ENCODE measurements around the gene SMTN. TPM values are rescaled to one million over a fixed set of nuclear protein-coding genes. Genes with fewer than 3 reads are reported as not detected.

SMTN gene
- total and polyA plus RNA-seq, 10 of the 15 experiments (the other 5 are each of a cell fraction or from before 2014, with no cell fraction given), result 0.92 to 21.9 (median 4.8) TPM

DNA sequence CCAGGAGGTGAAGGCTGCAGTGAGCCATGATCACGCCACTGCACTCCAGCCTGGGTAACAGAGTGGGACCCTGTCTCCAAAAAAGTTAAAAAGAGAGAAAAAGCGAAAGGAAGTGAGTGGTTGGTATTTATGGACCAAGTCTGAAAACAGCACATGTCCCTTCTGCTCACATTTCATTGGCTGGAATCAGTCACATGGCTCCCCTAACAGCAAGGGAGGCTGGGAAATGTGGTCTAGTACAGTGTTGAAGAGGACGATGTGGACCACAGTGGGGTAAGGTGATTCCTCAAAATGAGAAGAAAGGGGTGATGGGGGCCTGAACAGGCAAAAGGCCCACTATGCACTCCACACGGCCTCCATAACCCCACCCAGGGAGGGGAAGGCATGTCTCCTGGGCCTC lies 32.5 kb upstream of the SMTN start (continued):
- TF ChIP-seq, protein P1, sequence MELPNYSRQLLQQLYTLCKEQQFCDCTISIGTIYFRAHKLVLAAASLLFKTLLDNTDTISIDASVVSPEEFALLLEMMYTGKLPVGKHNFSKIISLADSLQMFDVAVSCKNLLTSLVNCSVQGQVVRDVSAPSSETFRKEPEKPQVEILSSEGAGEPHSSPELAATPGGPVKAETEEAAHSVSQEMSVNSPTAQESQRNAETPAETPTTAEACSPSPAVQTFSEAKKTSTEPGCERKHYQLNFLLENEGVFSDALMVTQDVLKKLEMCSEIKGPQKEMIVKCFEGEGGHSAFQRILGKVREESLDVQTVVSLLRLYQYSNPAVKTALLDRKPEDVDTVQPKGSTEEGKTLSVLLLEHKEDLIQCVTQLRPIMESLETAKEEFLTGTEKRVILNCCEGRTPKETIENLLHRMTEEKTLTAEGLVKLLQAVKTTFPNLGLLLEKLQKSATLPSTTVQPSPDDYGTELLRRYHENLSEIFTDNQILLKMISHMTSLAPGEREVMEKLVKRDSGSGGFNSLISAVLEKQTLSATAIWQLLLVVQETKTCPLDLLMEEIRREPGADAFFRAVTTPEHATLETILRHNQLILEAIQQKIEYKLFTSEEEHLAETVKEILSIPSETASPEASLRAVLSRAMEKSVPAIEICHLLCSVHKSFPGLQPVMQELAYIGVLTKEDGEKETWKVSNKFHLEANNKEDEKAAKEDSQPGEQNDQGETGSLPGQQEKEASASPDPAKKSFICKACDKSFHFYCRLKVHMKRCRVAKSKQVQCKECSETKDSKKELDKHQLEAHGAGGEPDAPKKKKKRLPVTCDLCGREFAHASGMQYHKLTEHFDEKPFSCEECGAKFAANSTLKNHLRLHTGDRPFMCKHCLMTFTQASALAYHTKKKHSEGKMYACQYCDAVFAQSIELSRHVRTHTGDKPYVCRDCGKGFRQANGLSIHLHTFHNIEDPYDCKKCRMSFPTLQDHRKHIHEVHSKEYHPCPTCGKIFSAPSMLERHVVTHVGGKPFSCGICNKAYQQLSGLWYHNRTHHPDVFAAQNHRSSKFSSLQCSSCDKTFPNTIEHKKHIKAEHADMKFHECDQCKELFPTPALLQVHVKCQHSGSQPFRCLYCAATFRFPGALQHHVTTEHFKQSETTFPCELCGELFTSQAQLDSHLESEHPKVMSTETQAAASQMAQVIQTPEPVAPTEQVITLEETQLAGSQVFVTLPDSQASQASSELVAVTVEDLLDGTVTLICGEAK (IDR thresholded peaks at IDR 0.05; ENCODE audit: borderline replicate concordance), result no peak
- TF ChIP-seq, protein P2, sequence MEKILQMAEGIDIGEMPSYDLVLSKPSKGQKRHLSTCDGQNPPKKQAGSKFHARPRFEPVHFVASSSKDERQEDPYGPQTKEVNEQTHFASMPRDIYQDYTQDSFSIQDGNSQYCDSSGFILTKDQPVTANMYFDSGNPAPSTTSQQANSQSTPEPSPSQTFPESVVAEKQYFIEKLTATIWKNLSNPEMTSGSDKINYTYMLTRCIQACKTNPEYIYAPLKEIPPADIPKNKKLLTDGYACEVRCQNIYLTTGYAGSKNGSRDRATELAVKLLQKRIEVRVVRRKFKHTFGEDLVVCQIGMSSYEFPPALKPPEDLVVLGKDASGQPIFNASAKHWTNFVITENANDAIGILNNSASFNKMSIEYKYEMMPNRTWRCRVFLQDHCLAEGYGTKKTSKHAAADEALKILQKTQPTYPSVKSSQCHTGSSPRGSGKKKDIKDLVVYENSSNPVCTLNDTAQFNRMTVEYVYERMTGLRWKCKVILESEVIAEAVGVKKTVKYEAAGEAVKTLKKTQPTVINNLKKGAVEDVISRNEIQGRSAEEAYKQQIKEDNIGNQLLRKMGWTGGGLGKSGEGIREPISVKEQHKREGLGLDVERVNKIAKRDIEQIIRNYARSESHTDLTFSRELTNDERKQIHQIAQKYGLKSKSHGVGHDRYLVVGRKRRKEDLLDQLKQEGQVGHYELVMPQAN (conservative IDR thresholded peaks at IDR 0.05), result no peak
- TF ChIP-seq RAD51 (IDR thresholded peaks at IDR 0.05), result peak; percentile 13; the same call in 1 of the 2 replicates

DNA sequence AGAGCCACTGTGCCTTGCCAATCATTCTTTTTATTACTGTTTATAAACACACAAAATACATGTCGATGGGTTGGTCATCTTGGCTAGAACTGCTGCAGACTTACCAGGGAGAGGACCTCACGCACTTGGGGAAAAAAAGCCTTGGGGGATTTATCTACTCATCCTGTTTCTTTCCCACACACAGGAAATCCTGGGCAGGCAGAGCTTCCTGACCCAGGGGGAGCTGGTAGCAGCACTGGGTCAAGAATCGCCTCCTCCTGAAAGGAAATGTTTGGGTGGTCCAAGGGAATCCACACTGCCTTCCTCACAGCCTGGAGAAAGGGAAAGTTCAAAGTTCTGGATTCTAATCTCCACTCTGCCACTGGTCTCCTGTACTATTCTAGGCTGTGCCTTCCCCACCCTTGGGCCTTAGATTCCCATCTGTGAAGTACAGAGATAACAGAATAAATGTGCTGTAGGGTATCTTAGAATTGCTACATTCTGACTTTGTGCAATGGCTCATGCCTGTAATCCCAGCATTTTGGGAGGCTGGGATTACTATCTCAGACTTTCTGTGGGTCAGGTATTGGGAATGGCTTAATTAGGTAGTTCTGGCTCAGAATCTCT lies 31.2 kb upstream of the SMTN start:
- FAIRE-seq, result no peak
- no TSS peak for BruUV-seq (replicated peaks)

More for the DNA sequence above, 31.2 kb upstream of the SMTN start:
- Histone ChIP-seq H3K9me3 (replicated peaks; ENCODE audit: control insufficient read depth, insufficient read depth, low read length) (no peaks in the 10 kb centered on the region; the same call in 2 of the 3 replicates), H3K27me3 (replicated peaks in 1 of 2; ENCODE audit: control insufficient read depth in 2 of 2, insufficient read depth in 2 of 2, low read length in 1 of 2) (no peaks in the 10 kb centered on the region), H3K4me2 (ENCODE audit: control insufficient read depth, insufficient read depth) (no peak overlapping the region), H3K4me3 (no peak overlapping the region), H3K27ac (ENCODE audit: control insufficient read depth, insufficient read depth) (no peak overlapping the region), H3K79me2 (ENCODE audit: control insufficient read depth, insufficient read depth, low read length) (no peaks in the 10 kb centered on the region), H3K9ac (ENCODE audit: control insufficient read depth, insufficient read depth, low read length) (no peak overlapping the region), H2AFZ (ENCODE audit: control insufficient read depth, low read depth, low read length) (no peak overlapping the region), H4K20me1 (ENCODE audit: control insufficient read depth, insufficient read depth) (no peaks in the 10 kb centered on the region), H3K36me3 (ENCODE audit: control insufficient read depth in 2 of 2, insufficient read depth in 2 of 2, low read length in 1 of 2) (no peaks in the 10 kb centered on the region), H3K4me1 (ENCODE audit: control insufficient read depth, insufficient read depth, low read length) (no peaks in the 10 kb centered on the region)
- RAD21 ChIA-PET (ENCODE audit: unreplicated experiment), result no interaction called here
- CTCF ChIA-PET, result no interaction called here
- WGBS (ENCODE audit: insufficient coverage, insufficient replicate concordance, low lambda C conversion rate, missing lambda C conversion rate), result 0% methylated on average over 3 of the region's 3 CpGs
- in situ Hi-C loops (cut with MboI), result no loop called here
- POLR2A ChIA-PET, result no interaction called here
- intact Hi-C loops (cut with micrococcal nuclease; ENCODE audit: unreplicated experiment), result no loop called here
- no peak for ATAC-seq
- DNase-seq (ENCODE audit: low read depth, low spot score), result no peak
- SMC1A ChIA-PET (ENCODE audit: uncharacterized antibody, unreplicated experiment), result no interaction called here
- TF ChIP-seq CHD4 (IDR thresholded peaks at IDR 0.05) (no peak), NFXL1 (IDR thresholded peaks at IDR 0.05; ENCODE audit: borderline replicate concordance) (no peak), BMI1 (IDR thresholded peaks at IDR 0.05; ENCODE audit: borderline replicate concordance) (no peak), SMAD1 (IDR thresholded peaks at IDR 0.05; ENCODE audit: low read depth, partially characterized antibody) (no peak), SREBF2 (IDR thresholded peaks at IDR 0.05; ENCODE audit: low read length) (no peak), RFX5 (IDR thresholded peaks at IDR 0.05; ENCODE audit: low read depth, low read length) (no peak), RUNX3 (IDR thresholded peaks at IDR 0.05; ENCODE audit: low read length) (no peak)
- TF ChIP-seq, protein P3, sequence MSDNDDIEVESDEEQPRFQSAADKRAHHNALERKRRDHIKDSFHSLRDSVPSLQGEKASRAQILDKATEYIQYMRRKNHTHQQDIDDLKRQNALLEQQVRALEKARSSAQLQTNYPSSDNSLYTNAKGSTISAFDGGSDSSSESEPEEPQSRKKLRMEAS (IDR thresholded peaks at IDR 0.05; ENCODE audit: low read depth, low read length), result no peak
- TF ChIP-seq, protein P4, sequence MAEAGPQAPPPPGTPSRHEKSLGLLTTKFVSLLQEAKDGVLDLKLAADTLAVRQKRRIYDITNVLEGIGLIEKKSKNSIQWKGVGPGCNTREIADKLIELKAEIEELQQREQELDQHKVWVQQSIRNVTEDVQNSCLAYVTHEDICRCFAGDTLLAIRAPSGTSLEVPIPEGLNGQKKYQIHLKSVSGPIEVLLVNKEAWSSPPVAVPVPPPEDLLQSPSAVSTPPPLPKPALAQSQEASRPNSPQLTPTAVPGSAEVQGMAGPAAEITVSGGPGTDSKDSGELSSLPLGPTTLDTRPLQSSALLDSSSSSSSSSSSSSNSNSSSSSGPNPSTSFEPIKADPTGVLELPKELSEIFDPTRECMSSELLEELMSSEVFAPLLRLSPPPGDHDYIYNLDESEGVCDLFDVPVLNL (IDR thresholded peaks at IDR 0.05; ENCODE audit: low read depth, low read length), result no peak
